SH-SY5Y (cell line): ENCODE results near the gene PPP2R2C.

Experiments used
- GATA2 ChIP-seq: IDR thresholded peaks from 2 replicates; pipeline ENCODE4 v1.6.1; 2011; ENCODE audit warnings: mild to moderate bottlenecking, low read depth, low read length
- GATA3 ChIP-seq: IDR thresholded peaks from 2 replicates; pipeline ENCODE4 v1.6.1; 2011; ENCODE audit warnings: low read depth, mild to moderate bottlenecking, low read length, moderate library complexity

DNA sequence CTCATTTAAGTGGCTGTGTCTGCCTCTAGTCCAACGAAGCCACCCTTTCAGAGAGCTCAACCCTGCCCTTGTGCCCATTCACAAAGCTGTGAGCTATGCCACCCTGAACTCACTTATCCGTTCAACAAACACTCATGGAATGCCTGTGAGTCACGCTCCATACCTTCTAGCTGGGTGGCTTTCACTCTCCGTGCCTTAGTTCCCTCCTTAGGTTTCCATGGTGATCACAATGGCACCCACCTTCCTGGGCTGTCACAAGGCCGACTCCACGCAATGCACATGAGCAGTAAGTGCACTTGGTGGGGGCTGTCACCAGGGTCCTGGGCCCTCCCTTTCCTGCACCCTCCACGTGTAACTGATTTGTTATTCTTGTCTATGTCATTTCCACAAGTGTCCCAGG, 37.2 kb upstream of the PPP2R2C start:
- TF ChIP-seq GATA3 (no peak), GATA2 (no peak)
